ENCODE data around the gene WDR43.

DNA sequence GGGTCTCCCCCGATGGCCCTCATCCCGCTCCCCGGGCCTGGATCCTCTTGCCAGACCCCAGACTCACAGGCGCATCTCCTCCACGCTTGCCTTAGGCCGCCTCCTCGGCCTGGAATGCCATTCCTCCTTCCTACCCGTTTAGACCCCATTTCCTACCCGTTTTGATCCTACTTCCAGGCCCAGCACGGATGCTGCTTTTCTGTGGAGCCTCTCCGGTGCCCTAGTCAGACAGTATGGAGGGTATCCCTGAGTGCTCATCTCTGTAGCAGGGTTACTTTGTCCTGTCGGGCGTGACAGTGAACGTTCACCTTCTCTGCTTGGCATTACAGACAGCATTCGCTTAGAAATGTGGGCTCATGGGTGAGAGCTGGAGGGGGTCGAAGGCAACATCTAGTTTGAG, 96.0 kb downstream of the WDR43 start:
- TF ChIP-seq, protein P1, sequence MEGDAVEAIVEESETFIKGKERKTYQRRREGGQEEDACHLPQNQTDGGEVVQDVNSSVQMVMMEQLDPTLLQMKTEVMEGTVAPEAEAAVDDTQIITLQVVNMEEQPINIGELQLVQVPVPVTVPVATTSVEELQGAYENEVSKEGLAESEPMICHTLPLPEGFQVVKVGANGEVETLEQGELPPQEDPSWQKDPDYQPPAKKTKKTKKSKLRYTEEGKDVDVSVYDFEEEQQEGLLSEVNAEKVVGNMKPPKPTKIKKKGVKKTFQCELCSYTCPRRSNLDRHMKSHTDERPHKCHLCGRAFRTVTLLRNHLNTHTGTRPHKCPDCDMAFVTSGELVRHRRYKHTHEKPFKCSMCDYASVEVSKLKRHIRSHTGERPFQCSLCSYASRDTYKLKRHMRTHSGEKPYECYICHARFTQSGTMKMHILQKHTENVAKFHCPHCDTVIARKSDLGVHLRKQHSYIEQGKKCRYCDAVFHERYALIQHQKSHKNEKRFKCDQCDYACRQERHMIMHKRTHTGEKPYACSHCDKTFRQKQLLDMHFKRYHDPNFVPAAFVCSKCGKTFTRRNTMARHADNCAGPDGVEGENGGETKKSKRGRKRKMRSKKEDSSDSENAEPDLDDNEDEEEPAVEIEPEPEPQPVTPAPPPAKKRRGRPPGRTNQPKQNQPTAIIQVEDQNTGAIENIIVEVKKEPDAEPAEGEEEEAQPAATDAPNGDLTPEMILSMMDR (IDR thresholded peaks at IDR 0.05): no peak
- no peak for TF ChIP-seq EP300 (IDR thresholded peaks at IDR 0.05)

All from sigmoid colon (tissue), 4 donors.